Astrocyte of the spinal cord (primary cell): Measurements from ENCODE around the gene PPIA.

Experiments
- DNase-seq: peaks from one replicate; pipeline ENCODE4 v3.0.0; 2011; ENCODE audit warnings: low read depth, low spot score
- H3K4me3 ChIP-seq: 2 replicates; pipeline ENCODE4 v1.5.1; 2011; ENCODE audit warnings: low read depth, mild to moderate bottlenecking, low read length, moderate library complexity
- in situ Hi-C: cut with HindIII; loops from 2 replicates; pipeline ENCODE4 v1.10.0; 2017; ENCODE audit warnings: low sequenced_read_pairs
- TF ChIP-seq, protein P1 (sequence below): IDR thresholded peaks from 2 replicates; pipeline ENCODE4 v1.5.1; 2012; ENCODE audit warnings: low read depth, mild to moderate bottlenecking, low read length, inconsistent platforms

PPIA gene

DNA sequence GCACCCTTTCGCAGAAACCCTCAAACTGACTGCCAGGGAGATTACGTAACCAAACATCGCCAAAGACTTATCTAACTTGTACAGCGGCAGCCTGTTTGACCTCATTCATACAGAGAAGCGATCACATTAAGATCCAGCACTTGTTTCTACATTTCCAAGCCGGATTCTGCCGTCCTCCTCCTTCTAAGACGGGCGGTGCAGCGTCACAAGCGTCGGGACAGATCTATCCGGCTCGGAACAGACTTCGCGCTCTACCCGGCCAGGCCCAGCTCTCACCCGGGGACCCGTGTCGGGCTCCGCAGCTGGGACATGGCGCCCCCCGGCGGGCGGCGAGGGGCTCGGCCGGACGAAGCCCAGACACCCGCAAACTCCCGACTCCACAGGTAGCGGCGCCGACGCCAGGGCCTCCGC, 51.0 kb downstream of the PPIA start:
- DNase-seq = peak; percentile 87
- in situ Hi-C loops = no loop called here
- peak overlapping the region; percentile 70 for H3K4me3 ChIP-seq
- TF ChIP-seq, protein P1, sequence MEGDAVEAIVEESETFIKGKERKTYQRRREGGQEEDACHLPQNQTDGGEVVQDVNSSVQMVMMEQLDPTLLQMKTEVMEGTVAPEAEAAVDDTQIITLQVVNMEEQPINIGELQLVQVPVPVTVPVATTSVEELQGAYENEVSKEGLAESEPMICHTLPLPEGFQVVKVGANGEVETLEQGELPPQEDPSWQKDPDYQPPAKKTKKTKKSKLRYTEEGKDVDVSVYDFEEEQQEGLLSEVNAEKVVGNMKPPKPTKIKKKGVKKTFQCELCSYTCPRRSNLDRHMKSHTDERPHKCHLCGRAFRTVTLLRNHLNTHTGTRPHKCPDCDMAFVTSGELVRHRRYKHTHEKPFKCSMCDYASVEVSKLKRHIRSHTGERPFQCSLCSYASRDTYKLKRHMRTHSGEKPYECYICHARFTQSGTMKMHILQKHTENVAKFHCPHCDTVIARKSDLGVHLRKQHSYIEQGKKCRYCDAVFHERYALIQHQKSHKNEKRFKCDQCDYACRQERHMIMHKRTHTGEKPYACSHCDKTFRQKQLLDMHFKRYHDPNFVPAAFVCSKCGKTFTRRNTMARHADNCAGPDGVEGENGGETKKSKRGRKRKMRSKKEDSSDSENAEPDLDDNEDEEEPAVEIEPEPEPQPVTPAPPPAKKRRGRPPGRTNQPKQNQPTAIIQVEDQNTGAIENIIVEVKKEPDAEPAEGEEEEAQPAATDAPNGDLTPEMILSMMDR = peak; percentile 73

DNA sequence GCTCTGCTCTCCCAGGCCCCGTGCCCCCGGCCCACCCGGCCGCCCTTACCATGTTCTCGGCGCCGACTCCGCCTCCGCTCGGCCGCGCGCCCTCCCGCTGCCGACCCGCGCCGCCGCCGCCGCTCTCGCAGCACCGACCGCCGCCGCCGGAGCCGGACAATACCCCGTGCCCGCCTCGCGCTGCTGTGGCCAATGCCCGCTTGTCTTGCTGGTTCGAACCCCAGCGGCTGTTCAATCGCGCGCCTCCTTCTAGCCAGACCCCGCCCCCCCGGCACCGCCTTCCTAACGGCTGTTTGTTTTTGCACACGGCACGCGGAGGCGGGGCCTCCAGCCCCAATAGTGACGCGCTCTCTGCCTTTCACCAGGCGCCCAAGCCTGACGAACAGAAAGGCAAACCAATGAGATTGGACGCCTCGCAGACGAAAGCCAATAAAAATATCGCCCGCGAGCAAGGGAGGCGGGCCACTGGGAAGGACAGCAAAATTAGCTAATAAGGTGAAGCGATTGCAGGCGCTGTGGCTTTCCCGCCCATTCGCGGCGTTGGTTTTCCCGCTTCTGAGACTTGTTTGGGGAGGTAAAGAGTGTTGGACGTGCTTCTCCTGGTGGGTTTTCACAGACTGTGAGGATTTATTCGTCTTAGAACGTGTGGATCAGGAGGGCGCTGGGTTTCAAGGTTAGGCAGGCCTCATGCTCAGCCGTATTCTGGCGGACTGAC, 51.6 kb downstream of the PPIA start, which contains the start of gene H2AZ2:
H2AZ2 (minus strand) TSS at position 168 of the 715 bp plus-strand sequence; CDS start at position 52, 116 bp downstream.
- in situ Hi-C loops = no loop called here
- peak within 1 kb of the TSS; percentile 81 for H3K4me3 ChIP-seq
- TF ChIP-seq, protein P1 = no peak
- peak; percentile 100 for DNase-seq

DNA sequence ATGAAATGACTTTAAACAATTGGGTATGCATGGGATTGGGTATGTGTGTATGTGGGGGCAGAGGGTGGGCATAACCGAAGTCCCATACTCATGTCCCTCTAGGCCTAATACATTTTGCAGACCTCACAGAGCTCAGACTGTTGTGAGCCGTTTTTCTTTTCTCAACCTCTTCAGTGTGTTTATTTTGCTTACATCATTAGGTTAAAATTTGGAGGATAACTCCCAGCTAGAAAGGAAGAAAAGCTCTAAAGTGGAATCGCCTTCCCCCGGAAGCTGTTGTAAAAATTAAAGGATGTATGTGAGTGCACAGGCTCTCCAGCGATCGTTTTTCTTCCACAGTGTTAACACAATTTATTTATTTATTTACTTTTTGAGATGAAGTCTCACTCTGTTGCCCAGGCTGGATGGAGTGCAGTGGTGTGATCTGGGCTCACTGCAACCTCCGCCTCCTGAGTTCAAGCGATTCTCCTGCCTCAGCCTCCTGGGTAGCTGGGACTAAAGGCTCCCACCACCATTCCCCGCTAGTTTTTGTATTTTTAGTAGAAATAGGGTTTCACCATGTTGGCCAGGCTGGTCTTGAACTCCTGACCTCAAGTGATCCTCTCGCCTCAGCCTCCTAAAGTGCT, 52.9 kb downstream of the PPIA start:
- TF ChIP-seq, protein P1 = no peak
- no peak for DNase-seq
- in situ Hi-C loops = no loop called here
- H3K4me3 ChIP-seq = no peak overlapping the region

DNA sequence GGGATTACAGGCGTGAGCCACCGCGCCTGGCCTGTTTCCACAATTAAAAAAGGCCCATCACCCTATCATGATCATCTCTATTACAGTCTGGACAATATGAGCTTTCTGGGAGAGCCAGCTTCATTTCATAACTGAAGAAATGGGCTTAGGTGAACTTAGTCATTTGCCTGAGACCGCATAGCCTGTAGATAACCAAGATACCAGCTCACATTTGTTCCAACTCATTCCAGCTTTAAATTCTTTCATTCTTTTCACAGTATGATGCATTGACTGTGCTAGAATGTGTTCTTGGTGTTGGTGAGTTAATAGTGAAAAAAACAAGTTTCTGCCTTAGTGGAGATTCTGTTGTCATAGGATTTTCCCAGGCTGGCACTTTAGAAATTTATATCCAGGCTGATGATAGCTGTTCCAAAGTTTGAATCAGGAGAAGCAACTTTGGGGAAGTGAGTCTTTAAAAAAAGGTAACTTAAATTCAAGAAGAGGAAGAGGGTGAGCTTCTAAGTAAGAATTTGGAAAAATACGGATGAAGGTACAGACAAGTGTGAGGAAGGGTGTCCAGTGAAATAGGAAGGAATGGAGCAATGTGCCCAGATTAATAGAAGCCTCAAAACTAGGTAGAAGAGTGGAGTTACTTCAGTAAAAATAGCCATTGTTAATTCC, 53.5 kb downstream of the PPIA start:
- TF ChIP-seq, protein P1 = no peak
- in situ Hi-C loops = no loop called here
- DNase-seq = no peak
- no peak overlapping the region for H3K4me3 ChIP-seq

DNA sequence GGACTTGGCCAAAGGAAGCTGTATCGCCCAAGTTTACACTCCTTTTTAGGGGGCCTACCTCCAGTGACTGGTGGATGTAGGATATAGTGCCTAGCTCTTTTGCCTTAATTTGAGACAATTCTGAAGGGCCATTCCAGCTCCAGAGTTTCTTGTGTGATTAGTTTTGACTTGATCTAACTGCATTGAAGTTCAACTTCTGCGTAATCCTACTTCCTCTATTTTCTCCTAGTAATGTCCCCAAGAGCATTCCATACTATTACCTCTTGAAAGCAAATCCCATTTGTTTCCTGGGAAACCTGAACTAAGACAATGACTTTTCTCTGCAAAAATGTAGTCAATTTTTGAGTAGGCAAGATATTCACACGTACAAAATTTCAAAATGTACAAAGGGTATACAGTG, 56.1 kb downstream of the PPIA start:
- TF ChIP-seq, protein P1 = no peak
- no peak for DNase-seq
- no peak overlapping the region for H3K4me3 ChIP-seq
- in situ Hi-C loops = no loop called here
